Adrenal gland (tissue), 12 donors: ENCODE measurements around the gene EIPR1. TPM values are rescaled to one million over a fixed set of nuclear protein-coding genes. Genes with fewer than 3 reads are reported as not detected.

Experiments used
- DNase-seq, 7 donors: peaks; one replicate each; pipeline ENCODE4 v3.0.0-alpha.2; 2019 to 2020
- H3K27ac ChIP-seq, 5 donors: fragments of 200-600 bp; sonication (generic) in 4 of 5; 1 replicate in 3 of 5; 2 replicates in 2 of 5; pipeline versions ENCODE4 v1.5.1 to v1.8.0; 2016 to 2020; ENCODE audit warnings: mild to moderate bottlenecking in 1 of 5
- H3K27me3 ChIP-seq: fragments of 200-600 bp; 2 replicates; pipeline ENCODE4 v1.8.0; 2021
- H3K36me3 ChIP-seq, 2 donors: fragments of 200-600 bp; replicated peaks in 1 of 2; 1 replicate in 1 of 2; 2 replicates in 1 of 2; pipeline versions ENCODE4 v1.5.1 to v1.8.0; 2018 to 2022
- H3K4me1 ChIP-seq, 2 donors: fragments of 200-600 bp; replicated peaks in 1 of 2; 1 replicate in 1 of 2; 2 replicates in 1 of 2; pipeline versions ENCODE4 v1.5.1 to v1.8.0; 2018 to 2021
- H3K4me3 ChIP-seq, 4 donors: fragments of 200-600 bp; sonication (generic) in 3 of 4; one replicate each; pipeline ENCODE4 v1.5.1; 2016 to 2018
- H3K9me3 ChIP-seq, 3 donors: fragments of 200-600 bp; sonication (generic) in 1 of 3; replicated peaks in 1 of 3; 1 replicate in 2 of 3; 2 replicates in 1 of 3; pipeline versions ENCODE4 v1.5.1 to v1.8.0; 2016 to 2021
- POLR2A ChIP-seq, 2 donors: fragments of 450-650 bp; IDR thresholded peaks; one replicate each; pipeline ENCODE4 v1.6.1; 2017; ENCODE audit warnings: antibody characterized with exemption in 2 of 2, mild to moderate bottlenecking in 2 of 2, moderate library complexity in 1 of 2
- WGBS, 4 donors: extraction: QIAGEN DNeasy Blood & Tissue Kit in 2 of 4; methylation state at CpG; one replicate each; pipeline versions ENCODE4 v1.1.5 to v1.1.7; 2013 to 2017; 5-methylcytosine and 5-hydroxymethylcytosine counted together
- intact Hi-C, 2 donors: fragments of 100-400 bp; cut with DNase I; formaldehyde crosslinking; loops; one replicate each; pipeline versions ENCODE4 v1.14.1 to v1.15.0; 2022 to 2023
- polyA plus RNA-seq, 3 donors: library from polyadenylated mRNA; stranded (reverse); fragments of 200-250 nt in 2 of 3; fragments of 350-450 nt in 1 of 3; fragmentation: Illumina TruSeq in 1 of 3; extraction: RNeasy Lipid Tissue Mini Kit (QIAGEN cat#74804) in 1 of 3; gene quantifications; one replicate each; pipeline ENCODE4 v1.2.3, GENCODE V29; 2013 to 2014
- total RNA-seq, 9 donors: library from RNA; depleted of rRNA in 4 of 9; stranded (reverse); fragments of >200 nt in 4 of 9; fragments of 120-200 nt in 1 of 9; fragmentation: NEBNext Ultra II Directional in 1 of 9; extraction: Animal tissue kit (Norgen Biotek cat#: 25700) in 1 of 9; gene quantifications; one replicate each; pipeline versions ENCODE4 v1.1.0 to v1.2.4, GENCODE V29; 2013 to 2023
- TF ChIP-seq, protein P1 (sequence below), 6 experiments: fragments of 450-650 bp in 4 of 6; fragments of 200-600 bp in 2 of 6; sonication (generic) in 1 of 6; IDR thresholded peaks; 1 replicate in 5 of 6; 2 replicates in 1 of 6; pipeline versions ENCODE4 v1.5.1 to v1.8.0; 2016 to 2021; ENCODE audit warnings: antibody characterized with exemption in 6 of 6, mild to moderate bottlenecking in 2 of 6, moderate library complexity in 1 of 6
- donor health status: healthy with polysubstance abuse.
- donor health status: Bipolar disorder and iron deficiency.
- donor health status: DM: yes; HTN: yes; CAD: no.
- donor health status: DM: no; HTN: no; CAD: no.
- donor health status: DM: no; HTN: no; CAD: no.
- donor health status: DM: yes; HTN: yes; CAD: no.

The EIPR1 gene
- total and polyA plus RNA-seq, 12 donors = 10.3 to 37.9 (median 28.5) TPM

DNA sequence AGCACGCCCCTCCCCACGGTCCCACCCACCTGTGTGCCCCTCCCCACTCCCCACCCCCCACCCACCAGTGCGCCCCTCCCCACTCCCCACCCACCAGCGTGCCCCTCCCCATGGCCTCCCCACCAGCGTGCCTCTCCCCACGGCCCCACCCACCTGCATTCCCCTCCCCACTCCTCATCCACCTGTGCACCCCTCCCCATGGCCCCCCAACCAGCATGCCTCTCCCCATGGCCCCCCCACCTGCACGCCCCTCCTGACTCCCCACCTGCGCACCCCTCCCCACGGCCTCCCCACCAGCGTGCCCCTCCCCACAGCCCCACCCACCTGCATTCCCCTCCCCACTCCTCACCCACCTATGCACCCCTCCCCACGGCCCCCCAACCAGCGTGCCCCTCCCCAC, 190.2 kb downstream of the EIPR1 start:
- WGBS, 4 donors = 80 to 90% (median 88%) methylated on average over 2 to 12 of the region's 12 CpGs
- peaks cover 0 to 6% of the 10 kb centered on the region in 2 donors for H3K36me3 ChIP-seq

DNA sequence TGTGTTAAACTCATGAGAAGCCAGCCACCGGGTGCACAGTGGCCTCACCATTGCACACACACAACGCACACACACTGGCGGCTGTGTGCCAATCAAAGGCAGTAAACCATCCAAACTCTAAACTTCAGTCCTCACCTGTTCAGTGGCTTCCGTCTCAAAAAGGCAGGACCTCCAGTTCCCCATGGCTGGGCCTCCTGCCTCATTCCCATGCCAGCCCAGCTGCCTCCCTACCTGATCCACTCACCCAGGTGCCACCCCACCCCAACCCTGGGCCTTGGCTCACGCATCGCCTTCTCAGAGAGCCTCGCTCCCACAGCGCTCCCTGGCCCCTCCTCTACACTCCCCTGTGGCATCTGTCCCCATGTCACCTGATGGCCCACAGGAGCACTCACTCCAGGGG, 190.9 kb downstream of the EIPR1 start:
- no peak for TF ChIP-seq POLR2A (IDR thresholded peaks at IDR 0.05)
- TF ChIP-seq, protein P1, sequence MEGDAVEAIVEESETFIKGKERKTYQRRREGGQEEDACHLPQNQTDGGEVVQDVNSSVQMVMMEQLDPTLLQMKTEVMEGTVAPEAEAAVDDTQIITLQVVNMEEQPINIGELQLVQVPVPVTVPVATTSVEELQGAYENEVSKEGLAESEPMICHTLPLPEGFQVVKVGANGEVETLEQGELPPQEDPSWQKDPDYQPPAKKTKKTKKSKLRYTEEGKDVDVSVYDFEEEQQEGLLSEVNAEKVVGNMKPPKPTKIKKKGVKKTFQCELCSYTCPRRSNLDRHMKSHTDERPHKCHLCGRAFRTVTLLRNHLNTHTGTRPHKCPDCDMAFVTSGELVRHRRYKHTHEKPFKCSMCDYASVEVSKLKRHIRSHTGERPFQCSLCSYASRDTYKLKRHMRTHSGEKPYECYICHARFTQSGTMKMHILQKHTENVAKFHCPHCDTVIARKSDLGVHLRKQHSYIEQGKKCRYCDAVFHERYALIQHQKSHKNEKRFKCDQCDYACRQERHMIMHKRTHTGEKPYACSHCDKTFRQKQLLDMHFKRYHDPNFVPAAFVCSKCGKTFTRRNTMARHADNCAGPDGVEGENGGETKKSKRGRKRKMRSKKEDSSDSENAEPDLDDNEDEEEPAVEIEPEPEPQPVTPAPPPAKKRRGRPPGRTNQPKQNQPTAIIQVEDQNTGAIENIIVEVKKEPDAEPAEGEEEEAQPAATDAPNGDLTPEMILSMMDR (IDR thresholded peaks at IDR 0.05) = no peak
- no peak for DNase-seq
- H3K4me1 ChIP-seq = no peaks in the 10 kb centered on the region
- H3K27me3 ChIP-seq = no peaks in the 10 kb centered on the region
- H3K4me3 ChIP-seq = no peak overlapping the region
- H3K9me3 ChIP-seq = no peaks in the 10 kb centered on the region
- intact Hi-C loops = loop anchor here in 1 of 2 donors (10.0 kb wide), 1 partner anchor 268 kb away; no protein-coding TSS in a partner anchor
- H3K27ac ChIP-seq = no peak overlapping the region
- no peaks in the 10 kb centered on the region for H3K36me3 ChIP-seq
- 90 to 97% (median 96%) methylated on average over 7 to 8 of the region's 8 CpGs for WGBS, 4 donors

More for the DNA sequence above, 190.2 kb downstream of the EIPR1 start:
- intact Hi-C loops = loop anchor here in 1 of 2 donors (10.0 kb wide), 1 partner anchor 267 kb away; no protein-coding TSS in a partner anchor
- H3K4me3 ChIP-seq = no peak overlapping the region
- H3K4me1 ChIP-seq = no peaks in the 10 kb centered on the region
- H3K27me3 ChIP-seq = no peaks in the 10 kb centered on the region
- no peak overlapping the region for H3K27ac ChIP-seq
- no peak for DNase-seq
- no peak for TF ChIP-seq POLR2A (IDR thresholded peaks at IDR 0.05)
- TF ChIP-seq, protein P1 (IDR thresholded peaks at IDR 0.05) = no peak
- H3K9me3 ChIP-seq = no peaks in the 10 kb centered on the region

GRCh38 chr2:3185910-3186309, 191.7 kb downstream of the EIPR1 start:
- Histone ChIP-seq H3K9me3 (no peaks in the 10 kb centered on the region), H3K4me1 (no peaks in the 10 kb centered on the region), H3K36me3 (no peaks in the 10 kb centered on the region), H3K27me3 (no peaks in the 10 kb centered on the region), H3K4me3 (no peak overlapping the region), H3K27ac (no peak overlapping the region)
- DNase-seq = no peak
- intact Hi-C loops = loop anchor here in 1 of 2 donors (10.0 kb wide), 1 partner anchor 269 kb away; no protein-coding TSS in a partner anchor
- WGBS, 4 donors = 96 to 98% (median 97%) methylated on average over 10 of the region's 10 CpGs
- no peak for TF ChIP-seq POLR2A (IDR thresholded peaks at IDR 0.05)
- TF ChIP-seq, protein P1 (IDR thresholded peaks at IDR 0.05) = no peak

- intact Hi-C loops = loop anchor here in 1 of 2 donors (10.0 kb wide), 1 partner anchor 270 kb away; no protein-coding TSS in a partner anchor
- TF ChIP-seq, protein P1 (IDR thresholded peaks at IDR 0.05) = no peak
- TF ChIP-seq POLR2A (IDR thresholded peaks at IDR 0.05) = no peak
- WGBS, 4 donors = 91 to 97% (median 92%) methylated on average over 15 of the region's 15 CpGs
- no peak for DNase-seq
- Histone ChIP-seq H3K36me3 (no peaks in the 10 kb centered on the region), H3K9me3 (no peaks in the 10 kb centered on the region), H3K4me1 (no peaks in the 10 kb centered on the region), H3K4me3 (no peak overlapping the region), H3K27ac (no peak overlapping the region), H3K27me3 (no peaks in the 10 kb centered on the region)
Observed at GRCh38 chr2:3185256-3185655, 192.4 kb downstream of the EIPR1 start.
